ENCODE measurements around the gene LATS2.

GRCh38 chr13:21101865-21102576 is 40.6 kb upstream of the LATS2 start:
- TF ChIP-seq YY1 (IDR thresholded peaks at IDR 0.05; ENCODE audit: insufficient read depth, insufficient read length) (no peak), SUZ12 (IDR thresholded peaks at IDR 0.05; ENCODE audit: extremely low read depth, insufficient read depth, insufficient read length) (no peak), ZNF274 (IDR thresholded peaks at IDR 0.05; ENCODE audit: low read depth, low read length) (no peak)
